GM12878 (cell line): ENCODE data around the gene SCRG1.

Experiments
- CHD2 ChIP-seq: IDR thresholded peaks from 2 replicates; pipeline ENCODE4 v1.6.1; 2011; ENCODE audit warnings: low read depth, low read length, improper control_type of control experiment, borderline replicate concordance
- EP300 ChIP-seq, 2 experiments: fragments of 150-350 bp in 1 of 2; IDR thresholded peaks; 2 replicates each; pipeline ENCODE4 v1.6.1; 2011 to 2012; ENCODE audit warnings: low read depth in 2 of 2, low read length in 2 of 2, borderline replicate concordance in 1 of 2, improper control_type of control experiment in 1 of 2, inconsistent platforms in 1 of 2; ENCODE audit not compliant: control insufficient read depth in 1 of 2
- EZH2 ChIP-seq: IDR thresholded peaks from 2 replicates; pipeline ENCODE4 v1.6.1; 2012; ENCODE audit warnings: low read depth, mild to moderate bottlenecking, control low read depth, inconsistent platforms, low read length, borderline replicate concordance; ENCODE audit not compliant: control insufficient read depth
- HDAC2 ChIP-seq: fragments of 200-600 bp; sonication (generic); IDR thresholded peaks from 2 replicates; pipeline ENCODE4 v1.6.1; 2017
- NRF1 ChIP-seq: conservative IDR thresholded peaks from 2 replicates; pipeline ENCODE4 v1.6.1; 2011; ENCODE audit warnings: mild to moderate bottlenecking, low read depth, low read length, improper control_type of control experiment
- POLR2AphosphoS5 ChIP-seq: IDR thresholded peaks from 2 replicates; pipeline ENCODE4 v1.6.1; 2011; ENCODE audit warnings: mild to moderate bottlenecking, low read length, inconsistent platforms
- TF ChIP-seq, protein P1 (sequence below): IDR thresholded peaks from 2 replicates; pipeline ENCODE4 v1.6.1; 2011; ENCODE audit warnings: low read depth, low read length, improper control_type of control experiment, borderline replicate concordance
- TF ChIP-seq, protein P2 (sequence below): IDR thresholded peaks from 2 replicates; pipeline ENCODE4 v1.6.1; 2012; ENCODE audit warnings: low read depth, low read length, improper control_type of control experiment
- TF ChIP-seq, protein P3 (sequence below), 3 experiments: IDR thresholded peaks in 2 of 3; conservative IDR thresholded peaks in 1 of 3; 2 replicates each; pipeline ENCODE4 v1.5.1; 2011; ENCODE audit warnings: low read depth in 3 of 3, low read length in 3 of 3, mild to moderate bottlenecking in 3 of 3, control low read depth in 2 of 3, moderate library complexity in 2 of 3, inconsistent platforms in 1 of 3, mixed read lengths in 1 of 3; ENCODE audit not compliant: control insufficient read depth in 2 of 3, insufficient read depth in 1 of 3; ENCODE audit errors: extremely low read depth in 1 of 3

DNA sequence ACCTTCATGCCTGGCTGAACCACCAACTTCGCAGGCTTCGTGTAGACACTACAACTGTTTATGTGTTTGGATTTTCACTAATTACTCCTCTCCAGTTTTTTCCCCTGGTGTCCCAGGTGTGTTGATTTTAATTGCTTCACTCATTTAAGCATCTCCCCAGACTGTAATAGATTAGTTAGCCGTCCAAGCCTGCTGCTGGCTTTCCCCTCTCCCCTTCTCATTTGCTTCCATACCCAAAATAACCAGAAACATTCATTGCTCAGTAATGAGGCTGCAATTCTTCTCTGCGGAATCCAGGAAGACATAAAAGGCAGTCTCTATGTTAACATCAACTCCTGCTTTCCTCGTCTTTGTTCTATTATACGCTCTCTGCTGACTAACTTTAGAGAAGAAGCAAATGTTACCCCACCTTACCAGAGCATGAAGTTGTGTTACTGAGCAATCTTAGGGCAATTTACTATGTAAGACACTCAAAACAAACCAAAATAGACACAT, 37.9 kb upstream of the SCRG1 start:
- TF ChIP-seq EZH2 (no peak), CHD2 (no peak), HDAC2 (no peak), NRF1 (no peak), EP300 (IDR thresholded peaks at IDR 0.05; ENCODE audit: borderline replicate concordance in 1 of 2, control insufficient read depth in 1 of 2, low read depth in 2 of 2, low read length in 2 of 2) (no peak), POLR2AphosphoS5 (no peak)
- TF ChIP-seq, protein P1, sequence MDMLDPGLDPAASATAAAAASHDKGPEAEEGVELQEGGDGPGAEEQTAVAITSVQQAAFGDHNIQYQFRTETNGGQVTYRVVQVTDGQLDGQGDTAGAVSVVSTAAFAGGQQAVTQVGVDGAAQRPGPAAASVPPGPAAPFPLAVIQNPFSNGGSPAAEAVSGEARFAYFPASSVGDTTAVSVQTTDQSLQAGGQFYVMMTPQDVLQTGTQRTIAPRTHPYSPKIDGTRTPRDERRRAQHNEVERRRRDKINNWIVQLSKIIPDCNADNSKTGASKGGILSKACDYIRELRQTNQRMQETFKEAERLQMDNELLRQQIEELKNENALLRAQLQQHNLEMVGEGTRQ = no peak
- TF ChIP-seq, protein P2, sequence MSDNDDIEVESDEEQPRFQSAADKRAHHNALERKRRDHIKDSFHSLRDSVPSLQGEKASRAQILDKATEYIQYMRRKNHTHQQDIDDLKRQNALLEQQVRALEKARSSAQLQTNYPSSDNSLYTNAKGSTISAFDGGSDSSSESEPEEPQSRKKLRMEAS = no peak
- TF ChIP-seq, protein P3, sequence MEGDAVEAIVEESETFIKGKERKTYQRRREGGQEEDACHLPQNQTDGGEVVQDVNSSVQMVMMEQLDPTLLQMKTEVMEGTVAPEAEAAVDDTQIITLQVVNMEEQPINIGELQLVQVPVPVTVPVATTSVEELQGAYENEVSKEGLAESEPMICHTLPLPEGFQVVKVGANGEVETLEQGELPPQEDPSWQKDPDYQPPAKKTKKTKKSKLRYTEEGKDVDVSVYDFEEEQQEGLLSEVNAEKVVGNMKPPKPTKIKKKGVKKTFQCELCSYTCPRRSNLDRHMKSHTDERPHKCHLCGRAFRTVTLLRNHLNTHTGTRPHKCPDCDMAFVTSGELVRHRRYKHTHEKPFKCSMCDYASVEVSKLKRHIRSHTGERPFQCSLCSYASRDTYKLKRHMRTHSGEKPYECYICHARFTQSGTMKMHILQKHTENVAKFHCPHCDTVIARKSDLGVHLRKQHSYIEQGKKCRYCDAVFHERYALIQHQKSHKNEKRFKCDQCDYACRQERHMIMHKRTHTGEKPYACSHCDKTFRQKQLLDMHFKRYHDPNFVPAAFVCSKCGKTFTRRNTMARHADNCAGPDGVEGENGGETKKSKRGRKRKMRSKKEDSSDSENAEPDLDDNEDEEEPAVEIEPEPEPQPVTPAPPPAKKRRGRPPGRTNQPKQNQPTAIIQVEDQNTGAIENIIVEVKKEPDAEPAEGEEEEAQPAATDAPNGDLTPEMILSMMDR (IDR thresholded peaks at IDR 0.05 in 2 of 3, conservative IDR thresholded peaks at IDR 0.05 in 1 of 3; ENCODE audit: control insufficient read depth in 2 of 3, extremely low read depth in 1 of 3, insufficient read depth in 1 of 3, low read depth in 3 of 3, low read length in 3 of 3) = no peak
